Measurements from ENCODE around the gene TREM2. TPM values are rescaled to one million over a fixed set of nuclear protein-coding genes. Genes with fewer than 3 reads are reported as not detected.

TREM2 gene
- total RNA-seq (under 0.01 and 0.17 TPM in 2 replicates), polyA plus RNA-seq (not detected in 2 replicates), polyA minus RNA-seq (ENCODE audit: low replicate concordance) (not detected in 2 replicates)
- polyA plus RNA-seq (2012): not detected in 2 replicates

DNA sequence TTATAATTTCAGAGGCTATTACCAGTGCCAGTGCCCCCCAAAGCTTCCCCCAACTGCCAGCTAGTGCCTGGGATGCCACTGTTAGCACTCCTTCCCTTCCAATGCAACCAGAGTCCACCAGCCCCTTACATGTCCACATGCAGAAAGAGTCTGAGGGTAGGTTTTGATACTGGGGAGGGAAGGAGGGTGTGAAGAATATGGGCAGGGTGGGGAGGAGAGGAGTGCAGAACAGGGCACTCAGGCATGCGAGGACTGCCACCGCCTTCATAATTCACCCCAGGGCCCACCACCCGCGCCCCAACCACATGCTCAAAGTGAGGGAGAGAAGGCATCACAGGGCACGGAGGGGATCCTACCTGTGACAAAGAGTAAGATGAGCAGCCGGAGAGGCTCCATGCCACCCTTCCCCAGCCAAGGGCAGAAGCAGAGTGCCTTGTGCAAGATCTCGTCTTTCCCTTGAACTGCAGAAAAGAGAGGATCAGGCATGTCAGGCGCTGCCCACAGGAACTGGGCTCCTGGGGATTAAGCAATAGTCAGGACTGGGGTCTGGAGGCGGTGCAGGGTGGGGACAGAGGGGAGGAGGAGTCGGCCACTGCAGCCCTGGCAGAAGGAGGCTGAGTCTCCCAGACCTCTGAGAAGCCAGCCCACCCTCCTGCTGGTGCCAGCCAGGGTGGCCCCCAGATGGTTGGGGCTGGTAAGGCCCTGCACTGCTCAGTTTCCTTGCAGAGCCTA is at the start of gene TREM2:
TREM2 (minus strand) TSS at position 430 of the 732 bp plus-strand sequence; CDS start at position 396, 34 bp downstream.
- H3K36me3 ChIP-seq (ENCODE audit: control insufficient read depth, insufficient read depth, low read length): no peaks in the 10 kb centered on the region
- no peak for DNase-seq (ENCODE audit: low read depth in 2 of 2)
- no peak within 1 kb of the TSS for H3K27ac ChIP-seq (ENCODE audit: insufficient read depth, low read length)
- H3K4me3 ChIP-seq (replicated peaks in 1 of 4; ENCODE audit: control extremely low read depth in 1 of 4, insufficient read depth in 1 of 4, low read depth in 3 of 4, low read length in 4 of 4): no peak within 1 kb of the TSS
- H3K79me2 ChIP-seq (ENCODE audit: control insufficient read depth, insufficient read depth, low read length): no peaks in the 10 kb centered on the region
- H3K9ac ChIP-seq (ENCODE audit: insufficient read depth, low read length): no peak within 1 kb of the TSS
- no peaks in the 10 kb centered on the region for H3K9me3 ChIP-seq (ENCODE audit: control insufficient read depth, insufficient read depth, low read depth, low read length)
- H3K4me2 ChIP-seq (ENCODE audit: extremely low read depth, insufficient read depth, low read length): no peak within 1 kb of the TSS
- no peak for TF ChIP-seq EZH2 (IDR thresholded peaks at IDR 0.05; ENCODE audit: low read length, missing control alignments)
- TF ChIP-seq CTCF (conservative IDR thresholded peaks at IDR 0.05 in 1 of 2, IDR thresholded peaks at IDR 0.05 in 1 of 2; ENCODE audit: low read depth in 1 of 2, low read length in 2 of 2): no peak
- no peaks in the 10 kb centered on the region for H3K27me3 ChIP-seq (ENCODE audit: control insufficient read depth, insufficient read depth, low read length)
- H2AFZ ChIP-seq (ENCODE audit: low read length): no peak within 1 kb of the TSS
- no peaks in the 10 kb centered on the region for H3K4me1 ChIP-seq (ENCODE audit: control insufficient read depth, extremely low read depth, insufficient read depth, low read length)
- H4K20me1 ChIP-seq (ENCODE audit: control insufficient read depth, extremely low read depth, insufficient read depth, low read length): no peaks in the 10 kb centered on the region

DNA sequence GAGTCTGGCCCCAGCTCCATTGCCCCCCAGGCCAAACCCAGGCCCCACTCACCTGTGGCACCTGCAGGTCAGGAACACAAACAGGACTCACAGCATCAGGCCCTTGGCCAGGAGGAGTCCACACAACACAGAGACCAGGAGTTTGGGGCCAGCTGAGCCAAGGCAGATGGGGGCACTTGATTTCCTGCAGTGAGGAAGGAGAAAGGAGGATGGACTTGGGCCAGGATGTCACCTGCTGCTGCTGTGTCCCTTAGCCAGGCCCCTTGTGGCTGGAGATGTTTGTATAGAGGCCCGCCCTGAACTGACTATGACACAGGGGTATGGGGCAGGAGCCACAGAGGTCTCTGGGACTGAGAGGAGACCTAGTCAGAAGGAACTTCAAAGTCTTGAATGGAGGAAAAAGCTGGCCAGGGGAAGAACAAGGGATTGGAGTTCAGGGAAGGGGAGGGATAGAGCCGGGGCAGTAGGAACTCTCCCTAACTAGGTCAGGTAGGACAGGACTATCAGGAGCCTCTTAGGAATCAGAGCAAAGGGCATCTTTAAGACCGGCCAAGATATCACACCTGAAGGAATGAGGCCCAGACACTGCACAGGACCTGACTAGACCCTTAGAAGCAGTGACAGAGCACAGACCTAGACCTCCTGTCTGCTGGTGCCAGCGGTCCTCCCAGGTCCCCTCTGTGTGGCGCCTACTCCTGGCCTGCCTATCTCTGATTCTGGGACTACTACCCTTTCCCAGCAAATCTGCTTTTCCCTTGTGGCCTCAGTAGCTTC is 46.8 kb upstream of the TREM2 start:
- Histone ChIP-seq H4K20me1 (ENCODE audit: control insufficient read depth, extremely low read depth, insufficient read depth, low read length) (no peaks in the 10 kb centered on the region), H3K4me3 (replicated peaks in 1 of 4; ENCODE audit: control extremely low read depth in 1 of 4, insufficient read depth in 1 of 4, low read depth in 3 of 4, low read length in 4 of 4) (no peak overlapping the region), H3K4me2 (ENCODE audit: extremely low read depth, insufficient read depth, low read length) (no peak overlapping the region), H3K27me3 (ENCODE audit: control insufficient read depth, insufficient read depth, low read length) (no peaks in the 10 kb centered on the region), H3K36me3 (ENCODE audit: control insufficient read depth, insufficient read depth, low read length) (no peaks in the 10 kb centered on the region), H3K27ac (ENCODE audit: insufficient read depth, low read length) (no peak overlapping the region), H3K4me1 (ENCODE audit: control insufficient read depth, extremely low read depth, insufficient read depth, low read length) (no peaks in the 10 kb centered on the region), H2AFZ (ENCODE audit: low read length) (no peak overlapping the region), H3K9ac (ENCODE audit: insufficient read depth, low read length) (no peak overlapping the region), H3K79me2 (ENCODE audit: control insufficient read depth, insufficient read depth, low read length) (no peaks in the 10 kb centered on the region), H3K9me3 (ENCODE audit: control insufficient read depth, insufficient read depth, low read depth, low read length) (no peaks in the 10 kb centered on the region)
- no peak for DNase-seq (ENCODE audit: low read depth in 2 of 2)
- no peak for TF ChIP-seq EZH2 (IDR thresholded peaks at IDR 0.05; ENCODE audit: low read length, missing control alignments)
- TF ChIP-seq CTCF (conservative IDR thresholded peaks at IDR 0.05 in 1 of 2, IDR thresholded peaks at IDR 0.05 in 1 of 2; ENCODE audit: low read depth in 1 of 2, low read length in 2 of 2): no peak

- no peaks in the 10 kb centered on the region for H3K79me2 ChIP-seq (ENCODE audit: control insufficient read depth, insufficient read depth, low read length)
- no peaks in the 10 kb centered on the region for H3K27me3 ChIP-seq (ENCODE audit: control insufficient read depth, insufficient read depth, low read length)
- DNase-seq (ENCODE audit: low read depth in 2 of 2): no peak
- H3K4me1 ChIP-seq (ENCODE audit: control insufficient read depth, extremely low read depth, insufficient read depth, low read length): no peaks in the 10 kb centered on the region
- no peak overlapping the region for H3K4me3 ChIP-seq (replicated peaks in 1 of 4; ENCODE audit: control extremely low read depth in 1 of 4, insufficient read depth in 1 of 4, low read depth in 3 of 4, low read length in 4 of 4)
- H3K4me2 ChIP-seq (ENCODE audit: extremely low read depth, insufficient read depth, low read length): no peak overlapping the region
- H4K20me1 ChIP-seq (ENCODE audit: control insufficient read depth, extremely low read depth, insufficient read depth, low read length): no peaks in the 10 kb centered on the region
- no peak overlapping the region for H3K27ac ChIP-seq (ENCODE audit: insufficient read depth, low read length)
- no peaks in the 10 kb centered on the region for H3K9me3 ChIP-seq (ENCODE audit: control insufficient read depth, insufficient read depth, low read depth, low read length)
- no peak overlapping the region for H3K9ac ChIP-seq (ENCODE audit: insufficient read depth, low read length)
- TF ChIP-seq EZH2 (IDR thresholded peaks at IDR 0.05; ENCODE audit: low read length, missing control alignments) (no peak), CTCF (conservative IDR thresholded peaks at IDR 0.05 in 1 of 2, IDR thresholded peaks at IDR 0.05 in 1 of 2; ENCODE audit: low read depth in 1 of 2, low read length in 2 of 2) (no peak)
- H3K36me3 ChIP-seq (ENCODE audit: control insufficient read depth, insufficient read depth, low read length): no peaks in the 10 kb centered on the region
- no peak overlapping the region for H2AFZ ChIP-seq (ENCODE audit: low read length)
These were observed 45.7 kb upstream of the TREM2 start for GRCh38 chr6:41208439-41209106.
